ENCODE results near the gene BIRC5. TPM values are rescaled to one million over a fixed set of nuclear protein-coding genes. Genes with fewer than 3 reads are reported as not detected.

The BIRC5 gene
- total and polyA plus RNA-seq, 8 donors = 3.4 to 10.5 (median 6.4) TPM; not detected in 1

DNA sequence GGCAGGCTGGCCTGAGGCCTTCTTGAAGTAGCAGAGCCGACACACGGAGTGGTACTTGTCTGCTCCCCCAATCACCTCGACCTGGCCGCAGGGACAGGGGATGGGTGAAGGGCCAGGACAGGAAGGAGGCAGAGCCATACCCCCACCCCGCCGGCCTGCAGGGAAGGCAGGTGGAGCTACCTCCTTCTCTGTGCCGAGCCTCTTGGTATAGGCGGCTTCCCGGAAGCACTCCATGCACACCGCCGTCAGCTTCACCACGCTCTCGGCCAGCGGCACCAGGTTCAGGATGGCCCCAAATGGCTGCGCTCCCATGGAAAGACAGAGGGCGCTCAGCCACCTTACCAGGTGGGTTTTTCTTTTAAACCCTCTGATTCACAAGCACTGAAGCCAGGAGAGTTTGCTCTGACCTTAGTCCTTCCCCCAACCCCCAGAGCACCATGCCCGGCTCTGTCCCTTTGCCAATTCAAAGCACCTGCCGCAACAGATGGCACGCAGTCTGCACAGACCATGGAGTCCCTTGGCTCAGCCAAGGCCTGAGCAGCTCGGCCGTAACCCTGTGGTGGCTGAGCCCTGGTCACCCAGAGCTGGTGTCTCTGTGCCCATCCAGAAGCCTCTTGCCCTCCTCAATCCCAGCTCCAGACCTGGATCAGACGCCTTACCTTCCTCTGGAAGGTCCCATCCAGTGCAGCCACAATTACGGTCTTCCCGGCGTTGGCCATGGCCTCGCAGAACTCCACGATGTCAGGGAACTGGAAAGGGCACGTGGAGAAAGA, 39.0 kb upstream of the BIRC5 start:
- WGBS, 5 donors = 40 to 62% (median 52%) methylated on average over 23 to 28 of the region's 28 CpGs
- H3K4me3 ChIP-seq = peak overlapping the region in 1 of 4 donors; percentile 3
- TF ChIP-seq EP300 (IDR thresholded peaks at IDR 0.05) = no peak
- TF ChIP-seq, protein P1, sequence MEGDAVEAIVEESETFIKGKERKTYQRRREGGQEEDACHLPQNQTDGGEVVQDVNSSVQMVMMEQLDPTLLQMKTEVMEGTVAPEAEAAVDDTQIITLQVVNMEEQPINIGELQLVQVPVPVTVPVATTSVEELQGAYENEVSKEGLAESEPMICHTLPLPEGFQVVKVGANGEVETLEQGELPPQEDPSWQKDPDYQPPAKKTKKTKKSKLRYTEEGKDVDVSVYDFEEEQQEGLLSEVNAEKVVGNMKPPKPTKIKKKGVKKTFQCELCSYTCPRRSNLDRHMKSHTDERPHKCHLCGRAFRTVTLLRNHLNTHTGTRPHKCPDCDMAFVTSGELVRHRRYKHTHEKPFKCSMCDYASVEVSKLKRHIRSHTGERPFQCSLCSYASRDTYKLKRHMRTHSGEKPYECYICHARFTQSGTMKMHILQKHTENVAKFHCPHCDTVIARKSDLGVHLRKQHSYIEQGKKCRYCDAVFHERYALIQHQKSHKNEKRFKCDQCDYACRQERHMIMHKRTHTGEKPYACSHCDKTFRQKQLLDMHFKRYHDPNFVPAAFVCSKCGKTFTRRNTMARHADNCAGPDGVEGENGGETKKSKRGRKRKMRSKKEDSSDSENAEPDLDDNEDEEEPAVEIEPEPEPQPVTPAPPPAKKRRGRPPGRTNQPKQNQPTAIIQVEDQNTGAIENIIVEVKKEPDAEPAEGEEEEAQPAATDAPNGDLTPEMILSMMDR (IDR thresholded peaks at IDR 0.05) = peak in 1 of 7 experiments; percentile 5
- peaks cover 6 to 24% (median 21%) of the 10 kb centered on the region in 4 donors for H3K36me3 ChIP-seq
- intact Hi-C loops (cut with DNase I; ENCODE audit: low total_unique reads) = loop anchor here (5.0 kb wide), 1 partner anchor 63 kb away; no protein-coding TSS in a partner anchor
- peak overlapping the region; percentile 87 to 97 (median 93) for H3K27ac ChIP-seq
- peaks cover 81 to 91% (median 85%) of the 10 kb centered on the region in 4 donors for H3K4me1 ChIP-seq
- H3K27me3 ChIP-seq = no peaks in the 10 kb centered on the region
- DNase-seq = peak; percentile 54 to 62
- H3K9me3 ChIP-seq = no peaks in the 10 kb centered on the region

DNA sequence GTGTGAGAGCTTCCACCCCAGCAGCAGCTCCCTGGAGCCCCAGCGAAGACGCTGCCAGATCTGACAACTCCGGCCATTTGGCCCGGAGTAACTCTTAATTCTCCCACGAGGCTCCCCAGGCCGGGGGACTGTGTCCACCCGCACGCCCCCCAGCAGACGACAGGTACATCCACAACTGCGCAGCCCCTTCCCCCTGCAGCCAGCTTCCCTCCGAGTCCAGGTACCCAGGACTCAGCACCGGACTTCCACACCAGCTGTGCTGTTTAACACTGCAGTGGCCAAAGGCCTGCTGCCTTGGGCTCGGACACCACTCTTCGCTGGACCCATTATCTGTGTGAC, 38.4 kb upstream of the BIRC5 start:
- H3K36me3 ChIP-seq = peaks cover 6 to 23% (median 19%) of the 10 kb centered on the region in 4 donors
- no peaks in the 10 kb centered on the region for H3K9me3 ChIP-seq
- TF ChIP-seq POLR2A (IDR thresholded peaks at IDR 0.05) (no peak), POLR2AphosphoS5 (IDR thresholded peaks at IDR 0.05) (no peak), EP300 (IDR thresholded peaks at IDR 0.05) (no peak)
- TF ChIP-seq, protein P1 (IDR thresholded peaks at IDR 0.05) = no peak
- DNase-seq = no peak
- intact Hi-C loops (cut with DNase I; ENCODE audit: low total_unique reads) = loop anchor here (5.0 kb wide), 1 partner anchor 63 kb away; no protein-coding TSS in a partner anchor
- no peak overlapping the region for H3K4me3 ChIP-seq
- WGBS, 5 donors = 63 to 81% (median 73%) methylated on average over 14 of the region's 14 CpGs
- H3K4me1 ChIP-seq = peaks cover 80 to 91% (median 85%) of the 10 kb centered on the region in 4 donors
- peak overlapping the region; percentile 87 to 97 (median 93) for H3K27ac ChIP-seq
- no peaks in the 10 kb centered on the region for H3K27me3 ChIP-seq

DNA sequence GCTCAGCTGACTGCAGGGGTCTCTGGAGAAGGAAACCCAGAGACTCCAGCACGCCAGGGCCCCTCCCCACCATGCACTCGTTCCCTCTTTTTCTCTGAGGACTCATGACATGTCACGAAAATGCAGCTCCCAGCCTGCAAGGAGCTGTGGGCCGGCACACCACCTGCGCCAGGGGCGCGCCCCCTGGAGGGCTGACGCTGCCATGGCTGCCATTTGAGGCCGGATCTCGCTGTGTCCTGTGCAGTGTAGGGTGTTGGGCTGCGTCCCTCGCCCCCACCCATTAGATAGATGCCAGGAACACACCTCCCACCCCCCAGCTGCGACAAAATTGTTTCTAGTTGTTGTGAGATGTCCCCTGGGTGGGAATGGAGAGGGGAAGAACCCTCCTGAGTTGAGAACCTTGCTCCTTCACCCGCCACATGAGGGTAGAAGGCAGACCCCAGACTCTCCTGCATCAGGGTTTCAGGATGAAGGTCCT, 37.5 kb upstream of the BIRC5 start:
- DNase-seq = peak; percentile 84 to 90
- no peak overlapping the region for H3K4me3 ChIP-seq
- peaks cover 70 to 89% (median 81%) of the 10 kb centered on the region in 4 donors for H3K4me1 ChIP-seq
- H3K27ac ChIP-seq = peak overlapping the region in 4 of 5 donors; percentile 9 to 97 (median 90)
- H3K27me3 ChIP-seq = no peaks in the 10 kb centered on the region
- WGBS, 5 donors = 18 to 24% (median 23%) methylated on average over 14 of the region's 14 CpGs
- H3K9me3 ChIP-seq = no peaks in the 10 kb centered on the region
- intact Hi-C loops (cut with DNase I; ENCODE audit: low total_unique reads) = loop anchor here (5.0 kb wide), 1 partner anchor 64 kb away; no protein-coding TSS in a partner anchor
- peaks cover 0 to 13% (median 9%) of the 10 kb centered on the region in 4 donors for H3K36me3 ChIP-seq
- TF ChIP-seq EP300 (IDR thresholded peaks at IDR 0.05) = no peak
- peak in 2 of 3 donors; percentile 13 to 65 for TF ChIP-seq POLR2AphosphoS5 (IDR thresholded peaks at IDR 0.05)
- TF ChIP-seq POLR2A (IDR thresholded peaks at IDR 0.05) = no peak
- TF ChIP-seq, protein P1 (IDR thresholded peaks at IDR 0.05) = peak in 5 of 7 experiments; percentile 58 to 94 (median 85)

DNA sequence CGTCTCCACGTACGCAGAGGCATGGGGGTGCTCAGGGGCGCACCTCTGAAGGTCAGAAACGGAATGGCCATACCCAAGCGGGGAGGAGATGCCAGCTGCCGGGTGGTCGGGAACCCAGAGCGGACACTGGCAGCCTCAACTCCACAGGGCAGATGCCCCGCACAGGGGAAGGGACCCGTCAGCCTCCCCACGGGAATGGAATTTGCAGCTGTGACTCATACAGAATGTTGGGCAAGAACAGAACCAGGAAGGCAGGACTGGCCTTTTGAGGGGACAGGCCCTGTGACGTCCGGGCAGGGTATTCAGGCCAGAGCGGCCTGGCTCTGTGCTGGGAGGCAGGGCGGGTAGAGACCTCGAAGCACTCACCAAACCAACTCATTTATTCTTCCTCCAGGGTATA, 34.7 kb upstream of the BIRC5 start:
- Histone ChIP-seq H3K27me3 (no peaks in the 10 kb centered on the region), H3K4me3 (no peak overlapping the region), H3K36me3 (no peaks in the 10 kb centered on the region), H3K27ac (peak overlapping the region; percentile 29 to 97 (median 84)), H3K9me3 (no peaks in the 10 kb centered on the region), H3K4me1 (peaks cover 50 to 79% (median 64%) of the 10 kb centered on the region in 4 donors)
- peak in 1 of 2 donors; percentile 68 for DNase-seq
- TF ChIP-seq POLR2AphosphoS5 (IDR thresholded peaks at IDR 0.05) (peak; percentile 77 to 85 (median 80)), POLR2A (IDR thresholded peaks at IDR 0.05) (no peak), EP300 (IDR thresholded peaks at IDR 0.05) (peak; percentile 82)
- 73 to 90% (median 83%) methylated on average over 15 to 17 of the region's 17 CpGs for WGBS, 5 donors
- intact Hi-C loops (cut with DNase I; ENCODE audit: low total_unique reads) = loop anchor here (5.0 kb wide), 1 partner anchor 67 kb away; no protein-coding TSS in a partner anchor

Measured in stomach (tissue), 9 donors.